Esophagus (tissue), 2 donors: Measurements from ENCODE around the gene TRAK1. TPM values are rescaled to one million over a fixed set of nuclear protein-coding genes. Genes with fewer than 3 reads are reported as not detected.
"Not testable (repeated sequence)": the region's sequence is repeated elsewhere in the genome, so short reads cannot be mapped to it uniquely, and the experiment has no call there.

Experiments
- H3K27ac ChIP-seq, 2 donors: one replicate each; pipeline ENCODE4 v1.5.1; 2013; ENCODE audit warnings: low read depth in 2 of 2, mild to moderate bottlenecking in 2 of 2, inconsistent platforms in 1 of 2, low read length in 1 of 2, moderate library complexity in 1 of 2
- H3K27me3 ChIP-seq, 2 donors: one replicate each; pipeline ENCODE4 v1.6.1; 2013; ENCODE audit warnings: low read length in 2 of 2, control low read depth in 1 of 2, mild to moderate bottlenecking in 1 of 2; ENCODE audit not compliant: insufficient read depth in 2 of 2, control insufficient read depth in 1 of 2
- H3K36me3 ChIP-seq, 2 donors: one replicate each; pipeline ENCODE4 v1.6.1; 2013; ENCODE audit warnings: low read length in 1 of 2; ENCODE audit not compliant: control insufficient read depth in 2 of 2, insufficient read depth in 2 of 2
- H3K4me1 ChIP-seq, 2 donors: one replicate each; pipeline ENCODE4 v1.6.1; 2013; ENCODE audit warnings: low read length in 1 of 2; ENCODE audit not compliant: control insufficient read depth in 2 of 2, insufficient read depth in 2 of 2
- H3K4me3 ChIP-seq, 2 donors: one replicate each; pipeline ENCODE4 v1.5.1; 2013; ENCODE audit warnings: low read length in 2 of 2, mild to moderate bottlenecking in 2 of 2, low read depth in 1 of 2, moderate library complexity in 1 of 2
- H3K9me3 ChIP-seq, 2 donors: one replicate each; pipeline ENCODE4 v1.6.1; 2013; ENCODE audit warnings: mild to moderate bottlenecking in 2 of 2, low read depth in 1 of 2, low read length in 1 of 2, moderate library complexity in 1 of 2; ENCODE audit not compliant: control insufficient read depth in 2 of 2, insufficient read depth in 1 of 2
- WGBS, 2 donors: extraction: QIAGEN DNeasy Blood & Tissue Kit; methylation state at CpG; one replicate each; pipeline ENCODE4 v1.1.7; 2013; 5-methylcytosine and 5-hydroxymethylcytosine counted together
- polyA plus RNA-seq, 2 donors: library from polyadenylated mRNA; stranded (reverse); fragments of 200-250 nt; gene quantifications; one replicate each; pipeline ENCODE4 v1.2.3, GENCODE V29; 2013
- donor health status: healthy with polysubstance abuse.
- donor health status: Bipolar disorder and iron deficiency.

TRAK1 gene
- polyA plus RNA-seq, 2 donors: 12.2 to 21.4 TPM

GRCh38 chr3:42103921-42104665, 12.9 kb downstream of the TRAK1 start:
- 93 to 96% methylated on average over 15 of the region's 15 CpGs for WGBS, 2 donors
- H3K27ac ChIP-seq, H3K9me3 ChIP-seq, H3K36me3 ChIP-seq, H3K27me3 ChIP-seq, H3K4me3 ChIP-seq, H3K4me1 ChIP-seq: not testable (repeated sequence)

GRCh38 chr3:42105994-42106393, 14.8 kb downstream of the TRAK1 start:
- not testable (repeated sequence) for H3K9me3 ChIP-seq, H3K4me3 ChIP-seq, H3K27ac ChIP-seq, H3K36me3 ChIP-seq, H3K27me3 ChIP-seq, H3K4me1 ChIP-seq
- 88 to 100% methylated on average over 1 of the region's 2 CpGs for WGBS, 2 donors

GRCh38 chr3:42106646-42107045, 15.5 kb downstream of the TRAK1 start:
- Histone ChIP-seq H3K27me3 (no peaks in the 10 kb centered on the region), H3K36me3 (peaks cover 0 to 3% of the 10 kb centered on the region in 2 donors), H3K9me3 (no peaks in the 10 kb centered on the region), H3K4me3 (no peak overlapping the region), H3K4me1 (peaks cover 0 to 3% of the 10 kb centered on the region in 2 donors), H3K27ac (peak overlapping the region in 1 of 2 donors; percentile 8)

- Histone ChIP-seq H3K36me3 (no peaks in the 10 kb centered on the region), H3K4me1 (peaks cover 0 to 2% of the 10 kb centered on the region in 2 donors), H3K4me3 (no peak overlapping the region), H3K27ac (no peak overlapping the region), H3K9me3 (no peaks in the 10 kb centered on the region), H3K27me3 (no peaks in the 10 kb centered on the region)
- 82 to 90% methylated on average over 3 of the region's 3 CpGs for WGBS, 2 donors
These were observed 19.5 kb downstream of the TRAK1 start for GRCh38 chr3:42110631-42111030.

- 62 to 63% methylated on average over 4 of the region's 4 CpGs for WGBS, 2 donors
These were observed 23.1 kb downstream of the TRAK1 start for GRCh38 chr3:42114130-42114725.

GRCh38 chr3:42115215-42115614, 24.1 kb downstream of the TRAK1 start:
- Histone ChIP-seq H3K4me1 (peaks cover 7 to 8% of the 10 kb centered on the region in 2 donors), H3K27me3 (no peaks in the 10 kb centered on the region), H3K9me3 (no peaks in the 10 kb centered on the region), H3K27ac (no peak overlapping the region), H3K4me3 (no peak overlapping the region), H3K36me3 (no peaks in the 10 kb centered on the region)
- WGBS, 2 donors: 72 to 87% methylated on average over 13 of the region's 13 CpGs

More at GRCh38 chr3:42114130-42114725, 23.1 kb downstream of the TRAK1 start:
- no peaks in the 10 kb centered on the region for H3K27me3 ChIP-seq
- peaks cover 6 to 7% of the 10 kb centered on the region in 2 donors for H3K4me1 ChIP-seq
- no peak overlapping the region for H3K4me3 ChIP-seq
- H3K9me3 ChIP-seq: no peaks in the 10 kb centered on the region
- no peaks in the 10 kb centered on the region for H3K36me3 ChIP-seq
- H3K27ac ChIP-seq: no peak overlapping the region

- WGBS, 2 donors: 93 to 94% methylated on average over 9 of the region's 9 CpGs
- Histone ChIP-seq H3K27ac (no peak overlapping the region), H3K4me1 (peaks cover 7 to 8% of the 10 kb centered on the region in 2 donors), H3K27me3 (no peaks in the 10 kb centered on the region), H3K36me3 (no peaks in the 10 kb centered on the region), H3K9me3 (no peaks in the 10 kb centered on the region), H3K4me3 (no peak overlapping the region)
These were observed 24.8 kb downstream of the TRAK1 start for GRCh38 chr3:42115946-42116345.

GRCh38 chr3:42116466-42116865, 25.3 kb downstream of the TRAK1 start:
- no peak overlapping the region for H3K27ac ChIP-seq
- H3K27me3 ChIP-seq: no peaks in the 10 kb centered on the region
- H3K9me3 ChIP-seq: no peaks in the 10 kb centered on the region
- H3K36me3 ChIP-seq: no peaks in the 10 kb centered on the region
- no peak overlapping the region for H3K4me3 ChIP-seq
- peaks cover 7 to 8% of the 10 kb centered on the region in 2 donors for H3K4me1 ChIP-seq
- 97% methylated on average over 1 of the region's 1 CpG for WGBS, 2 donors

- 24 to 38% methylated on average over 14 of the region's 14 CpGs for WGBS, 2 donors
- H3K4me1 ChIP-seq: peaks cover 8 to 9% of the 10 kb centered on the region in 2 donors
- H3K27me3 ChIP-seq: no peaks in the 10 kb centered on the region
- no peaks in the 10 kb centered on the region for H3K9me3 ChIP-seq
- no peaks in the 10 kb centered on the region for H3K36me3 ChIP-seq
- peak overlapping the region; percentile 5 to 17 for H3K27ac ChIP-seq
- H3K4me3 ChIP-seq: no peak overlapping the region
These were observed 26.2 kb downstream of the TRAK1 start for GRCh38 chr3:42117175-42118008.
